Measurements from ENCODE around the gene THAP5. TPM values are rescaled to one million over a fixed set of nuclear protein-coding genes. Genes with fewer than 3 reads are reported as not detected.

Gene THAP5
- total RNA-seq, 1 donor from 2014 or later: 21.1 TPM

DNA sequence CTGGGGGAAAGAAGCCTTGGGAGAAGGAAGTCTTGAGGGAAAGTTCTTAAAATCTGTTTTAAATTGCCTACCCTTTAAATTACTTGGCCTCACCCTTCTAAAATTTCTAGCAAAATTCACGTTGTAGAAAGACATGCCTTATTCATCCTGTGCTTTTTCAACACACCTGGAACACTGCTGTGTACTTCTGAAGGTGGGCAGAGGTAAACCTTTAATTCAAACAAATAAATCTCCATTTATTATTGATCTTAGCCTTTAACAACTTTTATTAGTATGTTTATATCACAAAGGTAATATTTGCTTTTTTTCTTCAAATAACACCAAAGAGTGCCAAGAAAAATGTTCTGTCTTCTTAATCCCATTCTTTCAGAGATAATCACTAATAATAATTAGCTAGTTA lies 30.9 kb upstream of the THAP5 start:
- peaks cover 3% of the 10 kb centered on the region for H3K27me3 ChIP-seq (ENCODE audit: control insufficient read depth, insufficient read depth, low read length)
- H3K4me3 ChIP-seq (ENCODE audit: low read depth, low read length): no peak overlapping the region
- no peaks in the 10 kb centered on the region for H3K36me3 ChIP-seq (ENCODE audit: control insufficient read depth, insufficient read depth, low read length)
- DNase-seq (ENCODE audit: low read depth) (no peak), FAIRE-seq (no peak)
- TF ChIP-seq, protein P1, sequence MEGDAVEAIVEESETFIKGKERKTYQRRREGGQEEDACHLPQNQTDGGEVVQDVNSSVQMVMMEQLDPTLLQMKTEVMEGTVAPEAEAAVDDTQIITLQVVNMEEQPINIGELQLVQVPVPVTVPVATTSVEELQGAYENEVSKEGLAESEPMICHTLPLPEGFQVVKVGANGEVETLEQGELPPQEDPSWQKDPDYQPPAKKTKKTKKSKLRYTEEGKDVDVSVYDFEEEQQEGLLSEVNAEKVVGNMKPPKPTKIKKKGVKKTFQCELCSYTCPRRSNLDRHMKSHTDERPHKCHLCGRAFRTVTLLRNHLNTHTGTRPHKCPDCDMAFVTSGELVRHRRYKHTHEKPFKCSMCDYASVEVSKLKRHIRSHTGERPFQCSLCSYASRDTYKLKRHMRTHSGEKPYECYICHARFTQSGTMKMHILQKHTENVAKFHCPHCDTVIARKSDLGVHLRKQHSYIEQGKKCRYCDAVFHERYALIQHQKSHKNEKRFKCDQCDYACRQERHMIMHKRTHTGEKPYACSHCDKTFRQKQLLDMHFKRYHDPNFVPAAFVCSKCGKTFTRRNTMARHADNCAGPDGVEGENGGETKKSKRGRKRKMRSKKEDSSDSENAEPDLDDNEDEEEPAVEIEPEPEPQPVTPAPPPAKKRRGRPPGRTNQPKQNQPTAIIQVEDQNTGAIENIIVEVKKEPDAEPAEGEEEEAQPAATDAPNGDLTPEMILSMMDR (IDR thresholded peaks at IDR 0.05; ENCODE audit: insufficient read depth, low read length, severe bottlenecking): no peak

DNA sequence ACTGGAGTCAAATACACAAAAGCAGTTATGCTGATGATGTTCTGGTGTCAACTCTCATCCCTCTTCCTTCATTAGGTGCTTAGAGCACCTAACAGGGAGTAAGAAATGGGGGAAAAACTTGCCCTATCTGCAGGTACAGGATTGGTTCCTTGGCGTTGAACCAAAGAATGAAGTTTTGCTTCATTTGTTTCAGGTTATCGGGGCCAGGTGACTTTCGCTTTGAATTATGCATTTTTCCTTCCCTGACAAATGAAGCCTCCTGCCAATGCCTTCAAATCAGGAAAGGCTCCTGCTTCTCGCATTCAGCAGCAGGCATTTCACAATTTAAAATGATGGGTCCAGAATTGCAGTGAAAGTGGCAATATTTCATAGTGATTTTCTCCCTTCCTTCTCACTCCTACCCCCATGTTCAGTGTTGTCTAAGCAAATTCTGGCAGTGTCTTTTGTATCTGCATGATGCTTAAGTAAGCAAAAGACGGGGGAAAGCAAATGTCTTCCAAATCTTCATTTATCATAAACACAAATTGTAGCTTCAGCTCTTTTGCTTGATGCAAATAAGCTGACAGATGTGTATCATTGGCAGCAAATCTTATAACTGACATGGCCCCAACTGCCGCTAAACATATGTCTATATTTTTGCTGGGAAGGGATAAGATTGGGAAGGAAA lies 29.5 kb upstream of the THAP5 start:
- Histone ChIP-seq H3K36me3 (ENCODE audit: control insufficient read depth, insufficient read depth, low read length) (no peaks in the 10 kb centered on the region), H3K27me3 (ENCODE audit: control insufficient read depth, insufficient read depth, low read length) (peaks cover 3% of the 10 kb centered on the region), H3K4me3 (ENCODE audit: low read depth, low read length) (no peak overlapping the region)
- DNase-seq (ENCODE audit: low read depth): no peak
- no peak for FAIRE-seq
- TF ChIP-seq, protein P1 (IDR thresholded peaks at IDR 0.05; ENCODE audit: insufficient read depth, low read length, severe bottlenecking): no peak

DNA sequence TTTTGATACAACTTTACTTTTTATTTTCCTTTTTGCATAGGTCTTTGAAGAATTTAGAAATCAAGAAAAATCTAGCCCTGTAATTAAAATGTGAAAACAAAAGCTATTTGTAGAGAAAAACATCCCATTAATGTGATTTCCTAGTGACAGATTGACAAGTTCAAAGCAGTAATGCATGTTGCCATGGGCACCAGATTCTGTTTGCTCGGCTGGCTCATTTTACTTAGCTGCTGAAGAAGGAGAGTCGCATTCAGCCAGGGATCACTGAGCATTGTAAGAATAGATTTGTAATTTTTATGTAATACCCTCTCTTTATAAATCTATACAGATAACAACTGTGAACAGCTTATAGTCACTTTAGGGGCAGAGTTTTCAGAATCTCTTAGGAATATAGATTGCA lies 28.6 kb upstream of the THAP5 start:
- H3K36me3 ChIP-seq (ENCODE audit: control insufficient read depth, insufficient read depth, low read length): no peaks in the 10 kb centered on the region
- TF ChIP-seq, protein P1 (IDR thresholded peaks at IDR 0.05; ENCODE audit: insufficient read depth, low read length, severe bottlenecking): no peak
- peaks cover 3% of the 10 kb centered on the region for H3K27me3 ChIP-seq (ENCODE audit: control insufficient read depth, insufficient read depth, low read length)
- FAIRE-seq (no peak), DNase-seq (ENCODE audit: low read depth) (no peak)
- H3K4me3 ChIP-seq (ENCODE audit: low read depth, low read length): no peak overlapping the region

DNA sequence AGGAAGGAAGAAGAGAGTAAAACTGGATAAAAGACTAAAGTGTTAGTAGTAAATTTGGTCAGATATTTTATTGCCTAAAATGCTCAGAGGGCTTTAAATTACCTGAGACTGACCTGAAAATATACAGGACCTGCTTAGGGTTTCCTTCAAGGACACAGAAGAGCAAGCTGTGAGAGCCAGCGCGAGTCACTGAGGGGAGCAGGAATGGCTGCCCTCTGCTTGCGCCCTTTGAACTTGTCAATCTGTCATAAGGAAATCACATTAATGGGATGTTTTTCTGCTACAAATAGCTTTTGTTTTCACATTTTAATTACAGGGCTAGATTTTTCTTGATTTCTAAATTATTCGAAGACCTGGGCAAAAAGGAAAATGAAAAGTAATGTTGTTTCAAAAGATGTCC lies 27.1 kb upstream of the THAP5 start:
- TF ChIP-seq, protein P1 (IDR thresholded peaks at IDR 0.05; ENCODE audit: insufficient read depth, low read length, severe bottlenecking): no peak
- FAIRE-seq (no peak), DNase-seq (ENCODE audit: low read depth) (no peak)
- Histone ChIP-seq H3K36me3 (ENCODE audit: control insufficient read depth, insufficient read depth, low read length) (no peaks in the 10 kb centered on the region), H3K4me3 (ENCODE audit: low read depth, low read length) (no peak overlapping the region), H3K27me3 (ENCODE audit: control insufficient read depth, insufficient read depth, low read length) (peaks cover 3% of the 10 kb centered on the region)

DNA sequence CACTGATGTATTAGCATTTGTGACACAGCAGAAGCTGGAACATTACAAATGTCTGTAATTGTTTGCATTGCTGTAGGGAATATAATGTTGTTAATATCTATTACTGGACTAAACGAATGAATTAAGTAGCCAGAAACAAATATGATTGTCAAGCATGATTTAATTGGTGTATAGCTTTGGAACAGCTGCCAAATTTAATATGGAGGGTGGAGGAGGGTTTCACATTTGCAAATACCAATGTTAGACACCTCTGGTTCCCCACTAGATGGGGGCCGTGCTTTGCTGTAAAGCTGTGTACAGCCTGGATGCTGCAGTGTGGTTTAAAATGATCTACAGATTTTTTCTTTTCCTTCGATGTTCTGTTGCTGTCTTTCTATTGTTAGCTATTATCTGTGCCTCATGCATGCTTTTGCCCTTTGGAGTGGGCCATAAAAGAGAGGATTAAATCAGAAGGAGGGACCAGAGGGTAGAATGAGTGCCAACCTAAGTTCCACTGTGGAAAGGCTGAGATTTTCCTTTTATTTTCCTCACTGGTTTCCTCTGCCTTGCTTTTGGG lies 23.2 kb upstream of the THAP5 start:
- H3K36me3 ChIP-seq (ENCODE audit: control insufficient read depth, insufficient read depth, low read length): no peaks in the 10 kb centered on the region
- FAIRE-seq (no peak), DNase-seq (ENCODE audit: low read depth) (no peak)
- H3K27me3 ChIP-seq (ENCODE audit: control insufficient read depth, insufficient read depth, low read length): no peaks in the 10 kb centered on the region
- TF ChIP-seq, protein P1 (IDR thresholded peaks at IDR 0.05; ENCODE audit: insufficient read depth, low read length, severe bottlenecking): peak; percentile 41
- H3K4me3 ChIP-seq (ENCODE audit: low read depth, low read length): no peak overlapping the region

DNA sequence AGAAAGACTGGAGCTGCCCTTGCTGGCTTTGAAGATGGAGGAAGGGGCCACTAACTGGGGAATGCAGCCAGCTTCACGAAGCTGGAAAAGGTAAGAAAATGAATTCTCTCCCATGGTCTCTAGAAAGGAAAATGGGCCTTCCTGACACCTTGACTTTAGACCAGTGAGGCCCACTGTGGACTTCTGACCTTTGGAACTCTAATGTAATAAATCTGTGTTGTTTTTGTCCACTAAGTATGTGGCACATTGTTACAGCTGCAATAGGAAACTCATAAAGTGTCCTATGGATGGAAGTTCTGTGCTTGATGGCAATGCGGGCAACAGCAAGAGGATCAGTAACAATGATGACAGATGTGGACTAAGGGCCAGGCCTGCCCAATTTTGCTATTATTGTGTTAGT lies 21.1 kb upstream of the THAP5 start:
- TF ChIP-seq, protein P1 (IDR thresholded peaks at IDR 0.05; ENCODE audit: insufficient read depth, low read length, severe bottlenecking): no peak
- no peak overlapping the region for H3K4me3 ChIP-seq (ENCODE audit: low read depth, low read length)
- no peak for DNase-seq (ENCODE audit: low read depth)
- FAIRE-seq: no peak
- no peaks in the 10 kb centered on the region for H3K36me3 ChIP-seq (ENCODE audit: control insufficient read depth, insufficient read depth, low read length)
- no peaks in the 10 kb centered on the region for H3K27me3 ChIP-seq (ENCODE audit: control insufficient read depth, insufficient read depth, low read length)
